Stimulated activated CD4-positive, alpha-beta T cell treated with anti-CD3 and anti-CD28 coated beads, TNF-alpha, amount 100 ng/mL, for 4 hours (primary cell): ENCODE data around the gene NKAPD1.
A peak's percentile ranks its signal among the peaks of the same experiment; 100 is the strongest.
"Not testable (repeated sequence)": the region's sequence is repeated elsewhere in the genome, so short reads cannot be mapped to it uniquely, and the experiment has no call there.

Experiments used
- DNase-seq, 3 experiments: peaks; one replicate each; pipeline ENCODE4 v3.0.0-alpha.2; 2020; ENCODE audit warnings: low read depth in 3 of 3

The NKAPD1 gene, protein sequence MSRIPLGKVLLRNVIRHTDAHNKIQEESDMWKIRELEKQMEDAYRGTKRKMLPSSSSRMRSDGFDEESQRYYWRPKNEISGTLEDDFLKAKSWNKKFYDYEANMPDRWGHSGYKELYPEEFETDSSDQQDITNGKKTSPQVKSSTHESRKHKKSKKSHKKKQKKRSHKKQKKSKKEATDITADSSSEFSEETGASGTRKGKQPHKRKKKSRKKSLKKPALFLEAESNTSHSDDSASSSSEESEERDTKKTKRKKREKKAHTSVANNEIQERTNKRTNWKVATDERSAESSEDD

DNA sequence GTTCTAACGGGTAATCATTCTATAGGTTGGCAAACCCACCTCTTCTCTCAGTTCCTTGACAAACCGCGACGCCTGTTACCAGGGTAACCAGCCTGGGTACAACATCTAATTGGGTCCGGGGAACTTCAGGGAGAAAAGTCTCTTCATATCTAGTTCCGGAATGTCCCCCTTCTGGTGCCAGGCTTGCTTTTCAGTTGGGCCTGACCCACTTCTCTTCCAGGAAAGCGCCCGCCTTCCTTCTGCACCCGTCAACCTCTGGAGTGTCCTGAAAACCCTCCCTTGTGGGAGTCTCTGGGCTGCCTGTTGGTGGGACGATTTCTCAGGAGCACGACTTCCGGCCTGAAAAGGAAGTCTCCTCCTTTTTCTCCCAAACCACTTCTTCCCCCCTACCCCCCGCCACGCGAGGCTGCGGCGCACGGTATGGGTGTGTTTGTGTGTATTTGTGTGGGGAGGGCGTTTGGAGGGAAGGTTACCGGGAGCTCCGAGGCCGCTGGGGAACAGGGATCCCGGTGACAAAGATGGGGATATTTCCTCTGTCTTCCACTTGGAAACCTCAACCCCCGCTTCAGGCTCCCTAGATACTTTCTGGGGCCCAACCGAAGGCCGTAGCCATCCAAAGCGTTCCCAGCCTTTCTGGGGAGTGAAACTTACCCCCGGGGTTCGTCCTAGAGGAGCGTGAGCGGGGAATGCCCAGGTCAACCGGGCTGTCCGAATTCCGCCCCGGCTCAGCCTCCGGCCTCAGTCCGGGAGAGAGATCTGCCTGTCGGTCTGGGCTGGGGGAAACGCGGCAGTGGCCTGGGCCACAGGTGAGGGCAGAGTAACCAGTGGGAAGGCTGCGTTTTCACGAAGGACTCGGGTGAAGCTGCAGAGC lies at the start of gene NKAPD1, which contains the start of gene PIH1D2:
Gene NKAPD1, plus strand, starts transcription at position 359 of the 871 bp plus-strand sequence. CDS start 1,276 bp downstream, outside the sequence.
Gene PIH1D2, minus strand, starts transcription at position 77 of the 871 bp plus-strand sequence. CDS start 843 bp downstream, outside the sequence.
- DNase-seq = peak; percentile 57 to 70 (median 59)

DNA sequence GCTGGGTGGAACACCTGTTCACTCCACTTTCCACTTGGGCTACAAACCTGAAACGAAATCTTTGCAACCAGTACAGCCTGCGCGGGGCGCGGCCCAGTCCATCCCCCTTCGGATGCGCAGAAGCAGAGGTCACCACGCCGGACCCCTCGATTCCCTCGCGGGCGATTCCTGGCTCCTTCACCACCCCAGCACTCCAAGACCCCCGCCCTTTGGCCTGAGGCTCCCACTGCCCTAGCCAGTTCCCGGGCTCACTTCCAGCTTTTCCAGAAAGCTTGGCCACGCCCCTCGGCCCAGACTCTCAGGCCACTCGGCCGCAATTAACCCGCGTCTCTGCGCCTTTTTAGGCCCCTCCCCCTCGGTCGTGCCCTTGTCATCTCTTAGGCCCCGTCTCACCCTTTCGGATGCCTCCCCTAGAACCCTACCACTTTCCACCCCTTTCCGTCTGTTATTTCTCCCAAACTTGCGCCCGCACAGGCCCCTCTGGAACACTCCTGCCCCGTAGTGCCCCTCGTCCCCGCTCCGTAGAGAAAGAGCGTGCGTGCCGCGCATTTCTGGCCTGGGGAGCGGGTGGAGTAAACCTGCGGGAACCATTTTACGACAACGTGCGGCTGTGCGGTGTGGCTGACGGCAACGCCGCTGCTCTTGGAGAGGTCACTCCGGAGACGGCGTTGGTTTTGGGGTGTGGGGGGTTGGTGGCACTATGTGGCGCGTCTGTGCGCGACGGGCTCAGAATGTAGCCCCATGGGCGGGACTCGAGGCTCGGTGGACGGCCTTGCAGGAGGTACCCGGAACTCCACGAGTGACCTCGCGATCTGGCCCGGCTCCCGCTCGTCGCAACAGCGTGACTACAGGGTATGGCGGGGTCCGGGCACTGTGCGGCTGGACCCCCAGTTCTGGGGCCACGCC lies 49.1 kb upstream of the NKAPD1 start, which contains the start of gene DLAT:
Gene DLAT, plus strand, starts transcription at position 636 of the 906 bp plus-strand sequence. Its CDS starts 65 bp downstream, at position 701.
- peak; percentile 64 to 74 (median 67) for DNase-seq

DNA sequence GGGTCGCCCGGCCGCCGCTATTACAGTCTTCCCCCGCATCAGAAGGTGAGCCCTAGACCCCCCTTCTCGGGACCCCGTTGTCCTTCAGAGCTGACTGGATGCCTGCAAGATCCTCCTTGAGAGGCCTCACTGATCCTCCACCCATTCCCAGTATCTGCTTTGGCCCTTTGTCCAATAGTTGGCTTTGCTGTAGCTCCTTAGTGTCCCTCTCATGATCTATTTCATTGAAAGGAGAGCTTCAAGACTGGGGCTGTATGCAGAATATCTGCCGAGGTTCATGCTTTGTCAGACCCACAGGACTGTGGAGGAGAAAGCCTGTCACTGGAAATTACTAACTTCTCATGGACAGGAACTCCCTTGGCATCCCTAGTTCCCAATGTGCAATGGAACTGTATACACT lies 48.4 kb upstream of the NKAPD1 start:
- no peak for DNase-seq

DNA sequence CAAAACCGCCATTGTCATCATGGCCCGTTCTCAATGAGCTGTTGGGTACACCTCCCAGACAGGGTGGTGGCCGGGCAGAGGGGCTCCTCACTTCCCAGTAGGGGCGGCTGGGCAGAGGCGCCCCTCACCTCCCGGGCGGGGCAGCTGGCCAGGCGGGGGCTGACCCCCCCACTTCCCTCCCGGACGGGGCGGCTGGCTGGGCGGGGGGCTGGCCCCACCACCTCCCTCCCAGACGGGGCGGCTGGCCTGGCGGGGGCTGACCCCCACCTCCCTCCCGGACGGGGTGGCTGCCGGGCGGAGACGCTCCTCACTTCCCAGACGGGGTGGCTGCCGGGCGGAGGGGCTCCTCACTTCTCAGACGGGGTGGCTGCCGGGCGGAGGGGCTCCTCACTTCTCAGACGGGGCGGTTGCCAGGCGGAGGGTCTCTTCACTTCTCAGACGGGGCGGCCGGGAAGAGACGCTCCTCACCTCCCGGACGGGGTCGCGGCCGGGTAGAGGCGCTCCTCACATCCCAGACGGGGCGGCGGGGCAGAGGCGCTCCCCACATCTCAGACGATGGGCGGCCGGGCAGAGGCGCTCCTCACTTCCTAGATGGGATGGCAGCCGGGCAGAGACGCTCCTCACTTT lies 47.2 kb upstream of the NKAPD1 start:
- not testable (repeated sequence) for DNase-seq

GRCh38 chr11:112029460-112029859 lies 44.6 kb upstream of the NKAPD1 start:
- DNase-seq = no peak

DNA sequence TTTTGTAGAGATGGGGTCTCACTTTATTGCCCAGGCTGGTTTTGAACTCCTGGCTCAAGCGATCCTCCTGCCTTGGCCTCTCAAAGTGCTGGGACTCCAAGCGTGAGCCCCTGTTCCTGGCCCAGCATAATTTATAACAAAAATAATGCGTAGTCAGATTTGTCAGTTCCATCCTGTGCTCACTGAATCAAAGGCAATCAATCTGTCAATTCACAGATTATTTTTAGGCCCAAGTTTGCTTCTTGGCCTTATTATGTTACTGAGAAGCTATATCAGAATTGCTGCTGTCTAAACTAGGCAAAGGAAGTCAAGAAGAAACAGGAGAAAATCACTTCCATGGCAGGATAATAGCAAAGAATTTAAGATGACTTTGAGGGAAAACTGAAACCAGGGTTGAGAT lies 40.2 kb upstream of the NKAPD1 start:
- DNase-seq = no peak

- no peak for DNase-seq
These were observed 36.6 kb upstream of the NKAPD1 start for GRCh38 chr11:112037527-112037926.

DNA sequence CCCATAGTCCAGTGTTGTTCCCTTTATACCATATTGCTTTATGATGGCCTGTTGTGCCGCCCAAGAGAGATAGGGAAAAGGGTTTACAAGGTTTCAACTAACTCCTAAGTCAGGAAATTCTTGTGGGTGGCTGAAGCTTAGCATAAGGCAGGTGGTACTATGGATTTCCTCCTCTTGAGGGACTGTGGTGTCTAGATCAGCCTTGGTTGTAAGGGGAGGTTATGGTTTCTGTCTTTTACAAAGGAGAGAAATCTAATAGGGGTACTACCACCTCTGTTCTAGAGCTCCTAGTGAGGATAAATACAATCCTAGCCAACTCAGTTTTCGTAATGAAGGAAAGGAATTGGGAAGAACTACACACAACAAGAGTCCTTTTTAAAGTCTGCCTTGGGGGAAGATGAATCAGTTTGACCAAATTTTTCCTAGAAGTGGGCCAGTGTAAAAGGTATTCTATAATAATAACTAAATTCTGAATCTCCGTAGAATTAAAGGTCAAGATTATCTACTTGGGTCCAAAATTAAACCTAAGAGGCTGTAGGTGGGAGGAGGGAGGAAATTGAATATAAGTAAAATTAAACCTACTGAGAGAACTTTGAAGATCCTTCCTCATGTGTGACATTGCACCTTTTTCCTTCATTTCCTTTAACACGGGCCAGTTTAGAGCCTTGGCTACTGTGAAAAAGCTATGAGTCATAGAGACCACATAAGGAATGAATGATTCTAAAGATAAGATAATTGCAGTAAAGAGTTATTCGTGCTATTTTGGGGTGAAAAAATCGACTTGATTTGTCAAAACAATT lies 31.7 kb upstream of the NKAPD1 start:
- no peak for DNase-seq

- no peak for DNase-seq
These were observed 31.2 kb upstream of the NKAPD1 start for GRCh38 chr11:112042961-112043304.

GRCh38 chr11:112044961-112045360 lies 29.1 kb upstream of the NKAPD1 start:
- DNase-seq = no peak

GRCh38 chr11:112046647-112047046 lies 27.5 kb upstream of the NKAPD1 start:
- not testable (repeated sequence) for DNase-seq

DNA sequence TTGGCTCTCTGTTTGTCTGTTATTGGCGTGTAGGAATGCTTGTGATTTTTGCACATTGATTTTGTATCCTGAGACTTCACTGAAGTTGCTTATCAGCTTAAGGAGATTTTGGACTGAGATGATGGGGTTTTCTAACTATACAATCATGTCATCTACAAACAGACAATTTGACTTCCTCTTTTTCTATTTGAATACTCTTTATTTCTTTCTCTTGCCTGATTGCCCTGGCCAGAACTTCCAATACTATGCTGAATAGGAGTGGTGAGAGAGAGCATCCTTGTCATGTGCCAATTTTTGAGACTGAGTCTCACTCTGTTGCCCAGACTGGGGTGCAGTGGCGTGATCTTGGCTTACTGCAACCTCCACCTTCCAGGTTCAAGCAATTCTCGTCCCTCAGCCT lies 25.8 kb upstream of the NKAPD1 start:
- DNase-seq = not testable (repeated sequence)

GRCh38 chr11:112049777-112050176 lies 24.3 kb upstream of the NKAPD1 start:
- no peak for DNase-seq

- DNase-seq = no peak
These were observed 23.4 kb upstream of the NKAPD1 start for GRCh38 chr11:112050721-112051120.

DNA sequence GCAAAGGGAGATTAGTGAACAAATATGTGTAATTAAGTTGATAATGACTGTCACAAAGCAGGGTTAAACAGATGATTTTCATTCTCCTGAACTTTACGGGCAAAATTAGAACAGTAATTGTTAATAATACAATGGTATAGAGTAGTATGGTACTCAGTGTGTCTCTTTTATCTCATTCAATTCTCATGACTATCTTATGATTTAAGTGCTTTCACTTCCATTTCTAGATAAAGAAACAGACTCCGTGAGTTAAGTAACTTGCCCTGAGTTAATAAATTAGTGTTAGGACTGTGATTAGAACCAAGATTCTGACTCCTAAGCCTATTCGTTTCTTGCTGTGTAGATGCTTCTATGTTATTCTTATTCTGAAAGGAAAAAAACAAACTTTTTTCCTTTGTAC lies 22.3 kb upstream of the NKAPD1 start:
- no peak for DNase-seq

DNA sequence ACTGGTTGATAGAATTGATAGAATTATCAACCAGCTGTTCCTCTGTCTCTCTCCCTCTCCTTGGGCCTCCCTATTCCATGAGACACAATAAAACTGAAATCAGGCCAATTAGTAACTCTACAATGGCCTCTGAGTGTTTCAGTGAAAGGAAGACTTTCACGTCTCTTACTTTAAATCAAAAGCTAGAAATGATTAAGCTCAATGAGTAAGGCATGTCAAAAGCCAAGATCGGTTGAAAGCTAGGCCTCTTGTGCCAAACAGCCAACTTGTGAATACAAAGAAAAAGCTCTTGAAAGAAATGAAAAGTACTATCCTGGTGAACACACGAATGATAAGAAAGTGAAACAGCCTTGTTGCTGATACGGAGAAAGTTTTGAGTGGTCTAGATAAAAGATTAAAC lies 16.9 kb upstream of the NKAPD1 start:
- no peak for DNase-seq

DNA sequence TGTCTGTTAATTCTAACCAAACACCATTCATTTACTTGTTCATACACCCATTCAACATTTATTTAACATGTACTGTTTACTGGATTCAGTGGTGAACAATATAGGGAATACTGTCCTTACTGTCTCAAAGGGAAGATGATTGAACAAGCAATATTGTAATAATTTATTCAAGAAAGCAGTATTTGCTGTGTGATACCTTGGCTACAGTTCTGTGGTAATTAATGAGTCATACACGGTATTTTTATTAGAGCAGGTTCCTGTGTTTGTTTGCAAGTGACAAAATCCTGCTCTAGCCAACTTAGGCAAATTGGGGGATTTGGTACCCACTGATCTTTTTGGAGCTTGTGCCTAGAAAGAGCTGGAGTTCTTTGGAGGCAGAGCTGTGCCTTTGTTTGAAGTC lies 16.0 kb upstream of the NKAPD1 start:
- DNase-seq = no peak

DNA sequence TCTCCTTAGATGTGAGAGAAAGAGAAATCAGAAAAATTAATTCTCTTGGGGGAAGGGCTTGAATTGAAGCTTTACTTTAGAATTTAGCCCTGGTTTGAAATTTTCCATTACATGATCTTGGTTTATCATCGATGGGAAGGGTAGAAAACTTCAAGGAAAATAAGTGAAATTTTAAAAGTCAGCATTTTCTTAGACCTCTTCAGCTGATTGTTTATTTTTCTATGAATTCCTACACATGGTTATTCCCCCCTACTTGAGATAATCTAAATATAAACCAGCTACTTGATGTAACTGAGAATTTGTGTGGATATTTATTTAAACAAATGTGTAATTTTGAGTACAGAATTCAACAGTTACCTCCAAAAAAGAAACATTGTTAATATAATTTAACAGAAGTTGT lies 11.2 kb upstream of the NKAPD1 start:
- DNase-seq = no peak

GRCh38 chr11:112082729-112083128 lies 8.6 kb downstream of the NKAPD1 start:
- DNase-seq = no peak

DNA sequence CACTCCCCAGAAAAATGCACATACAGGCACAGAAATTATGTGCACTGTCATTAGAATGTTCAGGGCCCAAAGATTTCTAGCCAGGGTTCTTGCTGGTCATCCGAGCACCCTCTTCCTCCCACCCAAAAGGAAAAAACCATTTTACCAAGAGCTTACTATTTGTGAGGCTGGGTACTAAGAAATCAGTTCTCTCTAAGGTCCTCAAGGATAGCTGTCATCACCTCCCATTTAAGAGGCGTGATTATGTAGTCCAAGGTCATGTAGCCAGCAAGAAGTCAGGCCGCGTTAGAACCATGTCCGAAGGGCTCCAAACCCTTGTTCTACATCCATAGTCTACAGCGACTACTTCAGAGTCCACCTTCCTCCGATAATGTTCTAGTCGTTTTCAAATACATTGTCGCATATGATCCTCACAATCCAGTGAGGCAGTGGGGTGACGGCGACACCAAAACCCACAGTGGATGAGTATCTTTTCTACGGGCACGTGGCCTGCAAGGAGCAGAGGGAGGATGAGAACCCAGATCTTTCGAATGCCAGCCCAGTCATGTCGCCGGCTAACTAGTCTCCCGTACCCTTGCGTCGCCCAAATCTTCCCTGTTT lies 11.8 kb downstream of the NKAPD1 start:
- peak in 1 of 3 experiments; percentile 11 for DNase-seq
